Activated naive CD4-positive, alpha-beta T cell treated with anti-CD3 and anti-CD28 coated beads, Interleukin-2, amount 50 U/mL, for 72 hours (primary cell): Measurements from ENCODE around the gene SYT7. TPM values are rescaled to one million over a fixed set of nuclear protein-coding genes. Genes with fewer than 3 reads are reported as not detected.
"Not testable (repeated sequence)": the region's sequence is repeated elsewhere in the genome, so short reads cannot be mapped to it uniquely, and the experiment has no call there.

Experiments
- ATAC-seq, 2 donors: fragments of 150-1000 bp; cut with Tn5 transposase; 2 replicates each; pipeline ENCODE4 v1.10.0; 2021; ENCODE audit warnings: mild to moderate bottlenecking in 2 of 2, moderate library complexity in 2 of 2
- DNase-seq, 2 donors: peaks; one replicate each; pipeline ENCODE4 v3.0.0; 2021 to 2022; ENCODE audit warnings: low spot score in 2 of 2
- H3K27ac Mint-ChIP-seq, 2 donors: one replicate each; pipeline ENCODE4 v1.8.0; 2022; ENCODE audit warnings: mild to moderate bottlenecking in 2 of 2, mixed read lengths in 2 of 2
- H3K36me3 Mint-ChIP-seq, 2 donors: one replicate each; pipeline ENCODE4 v1.8.0; 2022; ENCODE audit warnings: mixed read lengths in 2 of 2
- H3K9me3 Mint-ChIP-seq, 2 donors: one replicate each; pipeline ENCODE4 v1.8.0; 2022; ENCODE audit warnings: mixed read lengths in 2 of 2
- total RNA-seq, 2 donors: library from RNA; stranded (reverse); gene quantifications; one replicate each; pipeline ENCODE4 v1.2.3, GENCODE V29; 2022

The SYT7 gene
- total RNA-seq, 2 donors from 2014 or later, result not detected

GRCh38 chr11:61473370-61474012, 107.4 kb downstream of the SYT7 start:
- Mint-ChIP-seq H3K27ac (no peak overlapping the region), H3K36me3 (peaks cover 6% of the 10 kb centered on the region in 2 donors), H3K9me3 (no peaks in the 10 kb centered on the region)
- no peak for ATAC-seq
- no peak for DNase-seq

- DNase-seq, result no peak
- Mint-ChIP-seq H3K27ac (no peak overlapping the region), H3K9me3 (no peaks in the 10 kb centered on the region), H3K36me3 (peaks cover 6% of the 10 kb centered on the region in 2 donors)
- no peak for ATAC-seq
Observed at GRCh38 chr11:61472868-61473267, 108.0 kb downstream of the SYT7 start.

- Mint-ChIP-seq H3K27ac (no peak overlapping the region), H3K9me3 (no peaks in the 10 kb centered on the region), H3K36me3 (peaks cover 6% of the 10 kb centered on the region in 2 donors)
- DNase-seq, result no peak
- ATAC-seq, result no peak
Observed at GRCh38 chr11:61472282-61472681, 108.6 kb downstream of the SYT7 start.

- DNase-seq (no peak), ATAC-seq (no peak)
- Mint-ChIP-seq H3K36me3 (peaks cover 6% of the 10 kb centered on the region in 2 donors), H3K9me3 (no peaks in the 10 kb centered on the region), H3K27ac (peak overlapping the region in 1 of 2 donors; percentile 12)
Observed at GRCh38 chr11:61468002-61468401, 112.9 kb downstream of the SYT7 start.

GRCh38 chr11:61467602-61468001, 113.3 kb downstream of the SYT7 start:
- H3K27ac Mint-ChIP-seq, result peak overlapping the region in 1 of 2 donors; percentile 12
- not testable (repeated sequence) for H3K9me3 Mint-ChIP-seq, H3K36me3 Mint-ChIP-seq, DNase-seq
- ATAC-seq, result peak in 1 of 2 donors; percentile 41

Other genes starting within 250 kb of the SYT7 start
- gene DDB1, start 248.0 kb downstream of the SYT7 start, total RNA-seq, result 100 to 1,000 TPM; 221 to 244 TPM
- gene TKFC, start 247.8 kb downstream of the SYT7 start, total RNA-seq, result 10 to 100 TPM; 29.3 to 83.8 TPM
- gene CYB561A3, start 219.2 kb downstream of the SYT7 start, total RNA-seq, result 10 to 100 TPM; 38.3 to 68.7 TPM
- gene TMEM138, start 218.7 kb downstream of the SYT7 start, total RNA-seq, result 10 to 100 TPM; 32.4 to 44.2 TPM
- 10 to 100 TPM in 1 of 2 donors, 1 to 10 TPM in 1; 8.7 to 14.1 TPM for gene TMEM216, start 188.5 kb downstream of the SYT7 start, total RNA-seq
- gene CPSF7, start 151.1 kb downstream of the SYT7 start, total RNA-seq, result 100 to 1,000 TPM; 110 to 128 TPM
- 10 to 100 TPM; 32.0 to 34.3 TPM for gene SDHAF2, start 151.0 kb downstream of the SYT7 start, total RNA-seq
- not detected for gene LRRC10B, start 72.3 kb downstream of the SYT7 start, total RNA-seq
- gene DAGLA, start 99.3 kb upstream of the SYT7 start, total RNA-seq, result under 1 TPM in 1 of 2 donors, not detected in 1; 0.19 TPM
- 1 to 10 TPM in 1 of 2 donors, under 1 TPM in 1; 0.93 to 1.6 TPM for gene MYRF, start 171.6 kb upstream of the SYT7 start, total RNA-seq
- 100 to 1,000 TPM; 145 to 153 TPM for gene TMEM258, start 211.5 kb upstream of the SYT7 start, total RNA-seq
- gene FEN1, start 211.8 kb upstream of the SYT7 start, total RNA-seq, result 100 to 1,000 TPM in 1 of 2 donors, 10 to 100 TPM in 1; 80.5 to 104 TPM
- 10 to 100 TPM; 16.1 to 28.9 TPM for gene FADS1, start 235.9 kb upstream of the SYT7 start, total RNA-seq
- 10 to 100 TPM; 42.6 to 55.1 TPM for gene FADS2, start 247.2 kb upstream of the SYT7 start, total RNA-seq